CD4-positive, alpha-beta memory T cell (primary cell): ENCODE measurements around the gene IRX2. TPM values are rescaled to one million over a fixed set of nuclear protein-coding genes. Genes with fewer than 3 reads are reported as not detected.

Source experiments
- CTCF ChIA-PET: fragments of 350-600 bp; sonication (Branson Sonifier 250); formaldehyde crosslinking; loops from one replicate; lab custom pipeline; 2021; ENCODE audit warnings: inconsistent platforms; ENCODE audit not compliant: partially characterized antibody; lab: Charles Lee
- POLR2A ChIA-PET: fragments of 350-600 bp; sonication (Branson Sonifier 250); formaldehyde crosslinking; loops from one replicate; lab custom pipeline; 2021; ENCODE audit not compliant: partially characterized antibody; lab: Charles Lee
- DNase-seq, 5 donors: peaks; one replicate each; pipeline versions ENCODE4 v3.0.0 to v3.0.0-alpha.2; 2020 to 2022; ENCODE audit warnings: mixed read lengths in 1 of 5
- H3K27ac ChIP-seq: one replicate; pipeline ENCODE4 v1.7.0; 2013; ENCODE audit warnings: low read depth, low read length
- H3K27me3 ChIP-seq: 2 replicates; pipeline ENCODE4 v1.7.0; 2013; ENCODE audit warnings: mild to moderate bottlenecking, low read length, moderate library complexity; ENCODE audit not compliant: insufficient read depth
- H3K36me3 ChIP-seq: 2 replicates; pipeline ENCODE4 v1.7.0; 2013; ENCODE audit warnings: mild to moderate bottlenecking, low read length, moderate library complexity; ENCODE audit not compliant: insufficient read depth
- H3K4me1 ChIP-seq: 2 replicates; pipeline ENCODE4 v1.7.0; 2013; ENCODE audit warnings: mild to moderate bottlenecking, low read length, moderate library complexity; ENCODE audit not compliant: insufficient read depth
- H3K4me3 ChIP-seq, 2 donors: one replicate each; pipeline ENCODE4 v1.7.0; 2013; ENCODE audit warnings: low read length in 2 of 2, mild to moderate bottlenecking in 1 of 2
- H3K9me3 ChIP-seq, 2 donors: one replicate each; pipeline ENCODE4 v1.7.0; 2013; ENCODE audit warnings: low read length in 2 of 2, control low read depth in 1 of 2; ENCODE audit not compliant: control insufficient read depth in 1 of 2
- H3K27ac Mint-ChIP-seq, 7 donors: one replicate each; pipeline ENCODE4 v1.8.0; 2020 to 2021; ENCODE audit warnings: mixed read lengths in 7 of 7, mild to moderate bottlenecking in 6 of 7, inconsistent platforms in 3 of 7, moderate library complexity in 3 of 7
- H3K27me3 Mint-ChIP-seq, 2 donors: one replicate each; pipeline ENCODE4 v1.8.0; 2020 to 2021; ENCODE audit warnings: mixed read lengths in 2 of 2
- H3K36me3 Mint-ChIP-seq, 2 donors: one replicate each; pipeline ENCODE4 v1.8.0; 2020 to 2021; ENCODE audit warnings: mixed read lengths in 2 of 2, inconsistent platforms in 1 of 2, mild to moderate bottlenecking in 1 of 2
- H3K4me1 Mint-ChIP-seq, 4 donors: one replicate each; pipeline ENCODE4 v1.8.0; 2020 to 2021; ENCODE audit warnings: mixed read lengths in 4 of 4, mild to moderate bottlenecking in 1 of 4
- H3K4me3 Mint-ChIP-seq, 8 donors: one replicate each; pipeline ENCODE4 v1.8.0; 2020 to 2021; ENCODE audit warnings: mixed read lengths in 8 of 8, mild to moderate bottlenecking in 7 of 8, moderate library complexity in 6 of 8, inconsistent platforms in 3 of 8
- H3K9me3 Mint-ChIP-seq, 8 donors: one replicate each; pipeline ENCODE4 v1.8.0; 2020 to 2021; ENCODE audit warnings: mixed read lengths in 8 of 8, mild to moderate bottlenecking in 5 of 8, inconsistent platforms in 3 of 8, moderate library complexity in 1 of 8
- intact Hi-C: fragments of 100-400 bp; cut with micrococcal nuclease; formaldehyde crosslinking; loops from one replicate; pipeline ENCODE4 v1.15.1; 2023
- polyA plus RNA-seq, 2 donors: library from polyadenylated mRNA; unstranded; fragments of 300-500 nt; fragmentation: Illumina TruSeq; gene quantifications; one replicate each; pipeline ENCODE4 v1.2.3, GENCODE V29; 2021
- total RNA-seq, 2 experiments: library from RNA; stranded (reverse); gene quantifications; one replicate each; pipeline ENCODE4 v1.2.3, GENCODE V29; 2021

Gene IRX2
- total and polyA plus RNA-seq, 4 experiments from 2014 or later, result not detected

DNA sequence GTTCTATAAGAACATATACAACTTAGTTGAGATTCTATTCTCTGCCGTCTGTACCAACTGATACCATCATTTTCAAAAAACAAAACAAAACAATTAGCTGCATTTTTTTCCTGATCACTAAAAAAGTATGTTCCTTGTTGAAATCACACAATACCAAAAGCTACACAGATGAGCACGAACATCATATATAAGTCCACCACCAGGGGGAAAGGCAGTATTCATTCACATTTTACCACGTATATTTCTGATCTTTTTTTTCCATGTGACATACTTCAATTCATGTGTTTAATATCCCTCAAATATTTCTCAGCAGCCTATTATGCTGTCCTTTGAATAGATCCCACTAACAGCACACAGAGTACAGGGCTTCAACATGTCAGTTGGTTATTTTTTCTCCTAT lies 40.6 kb downstream of the IRX2 start:
- Mint-ChIP-seq H3K27ac (no peak overlapping the region), H3K4me3 (no peak overlapping the region), H3K27me3 (no peaks in the 10 kb centered on the region), H3K4me1 (no peaks in the 10 kb centered on the region), H3K9me3 (peaks cover 0 to 6% (median 0%) of the 10 kb centered on the region in 8 donors), H3K36me3 (no peaks in the 10 kb centered on the region)
- Histone ChIP-seq H3K9me3 (no peaks in the 10 kb centered on the region), H3K27me3 (no peaks in the 10 kb centered on the region), H3K4me1 (no peaks in the 10 kb centered on the region), H3K36me3 (no peaks in the 10 kb centered on the region), H3K4me3 (no peak overlapping the region), H3K27ac (no peak overlapping the region)
- ChIA-PET POLR2A (no interaction called here), CTCF (no interaction called here)
- intact Hi-C loops, result no loop called here
- DNase-seq, result no peak

DNA sequence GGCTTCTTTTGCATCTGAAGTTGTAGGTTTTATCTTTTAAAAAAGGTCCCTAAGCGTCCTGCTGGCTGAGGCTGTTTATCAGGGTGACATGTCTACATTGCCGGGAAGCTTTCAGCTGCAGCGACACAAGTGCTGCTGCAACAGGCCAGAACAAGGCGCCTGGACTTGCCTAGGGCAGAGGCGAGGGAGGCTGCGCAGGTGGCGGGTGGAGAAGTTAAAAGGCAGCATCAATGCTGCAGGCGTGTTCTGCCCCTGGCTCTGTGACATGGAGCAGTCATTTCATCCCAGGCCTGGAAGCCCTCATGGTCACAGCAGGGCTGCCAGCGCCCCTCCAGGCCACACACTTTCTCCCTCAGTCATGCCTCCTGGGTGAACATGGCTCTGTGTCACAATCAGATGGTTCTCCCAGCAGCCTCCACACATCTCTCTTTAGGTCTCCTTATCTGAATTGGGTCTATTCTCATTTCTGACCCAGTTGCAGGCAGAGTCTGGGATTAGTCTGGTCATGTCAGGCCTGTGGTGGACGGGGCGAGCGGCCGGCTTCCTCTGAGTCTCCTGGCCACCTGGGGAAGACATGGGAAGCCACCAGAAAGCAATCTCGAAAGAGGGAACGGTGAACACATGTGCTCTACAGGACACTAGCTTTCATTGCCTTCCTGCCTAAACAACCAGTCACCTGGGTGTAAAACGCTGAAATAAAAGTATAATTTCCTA lies 41.3 kb downstream of the IRX2 start:
- ChIA-PET POLR2A (no interaction called here), CTCF (no interaction called here)
- no peaks in the 10 kb centered on the region for H3K36me3 Mint-ChIP-seq
- H3K4me3 ChIP-seq, result no peak overlapping the region
- no peaks in the 10 kb centered on the region for H3K4me1 ChIP-seq
- H3K27ac ChIP-seq, result no peak overlapping the region
- peaks cover 0 to 6% (median 0%) of the 10 kb centered on the region in 8 donors for H3K9me3 Mint-ChIP-seq
- no peaks in the 10 kb centered on the region for H3K36me3 ChIP-seq
- no peaks in the 10 kb centered on the region for H3K4me1 Mint-ChIP-seq
- no peak overlapping the region for H3K4me3 Mint-ChIP-seq
- H3K9me3 ChIP-seq, result no peaks in the 10 kb centered on the region
- no peak overlapping the region for H3K27ac Mint-ChIP-seq
- H3K27me3 ChIP-seq, result no peaks in the 10 kb centered on the region
- H3K27me3 Mint-ChIP-seq, result peaks cover 0 to 2% of the 10 kb centered on the region in 2 donors
- DNase-seq, result no peak
- intact Hi-C loops, result no loop called here

DNA sequence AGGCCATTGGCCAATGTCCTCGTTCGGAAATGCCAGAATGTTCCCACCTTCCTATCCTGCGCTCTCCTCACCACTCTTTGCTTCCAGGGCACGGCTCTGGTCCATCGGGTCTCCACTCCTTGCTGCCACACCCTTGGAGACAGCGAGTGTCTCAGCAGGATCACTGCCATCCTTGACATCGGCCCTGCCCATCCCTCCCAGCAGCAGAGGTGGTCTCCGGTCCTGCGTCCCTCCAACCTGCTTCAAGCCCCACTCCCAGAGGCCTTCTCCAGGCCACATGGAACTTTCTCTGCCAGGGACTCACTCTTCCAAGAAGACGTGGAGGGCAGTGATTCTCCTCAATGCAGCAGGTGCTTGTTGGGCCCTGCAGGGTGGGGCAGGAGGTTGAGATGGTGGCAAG lies 42.7 kb downstream of the IRX2 start:
- H3K27ac ChIP-seq, result no peak overlapping the region
- H3K27me3 ChIP-seq, result no peaks in the 10 kb centered on the region
- no peaks in the 10 kb centered on the region for H3K4me1 Mint-ChIP-seq
- H3K9me3 ChIP-seq, result no peaks in the 10 kb centered on the region
- intact Hi-C loops, result no loop called here
- no peaks in the 10 kb centered on the region for H3K4me1 ChIP-seq
- no peak overlapping the region for H3K4me3 Mint-ChIP-seq
- POLR2A ChIA-PET, result no interaction called here
- peaks cover 0 to 2% of the 10 kb centered on the region in 2 donors for H3K27me3 Mint-ChIP-seq
- no peak for DNase-seq
- H3K27ac Mint-ChIP-seq, result no peak overlapping the region
- CTCF ChIA-PET, result no interaction called here
- peaks cover 0 to 6% (median 0%) of the 10 kb centered on the region in 8 donors for H3K9me3 Mint-ChIP-seq
- H3K4me3 ChIP-seq, result no peak overlapping the region
- no peaks in the 10 kb centered on the region for H3K36me3 Mint-ChIP-seq
- H3K36me3 ChIP-seq, result no peaks in the 10 kb centered on the region

DNA sequence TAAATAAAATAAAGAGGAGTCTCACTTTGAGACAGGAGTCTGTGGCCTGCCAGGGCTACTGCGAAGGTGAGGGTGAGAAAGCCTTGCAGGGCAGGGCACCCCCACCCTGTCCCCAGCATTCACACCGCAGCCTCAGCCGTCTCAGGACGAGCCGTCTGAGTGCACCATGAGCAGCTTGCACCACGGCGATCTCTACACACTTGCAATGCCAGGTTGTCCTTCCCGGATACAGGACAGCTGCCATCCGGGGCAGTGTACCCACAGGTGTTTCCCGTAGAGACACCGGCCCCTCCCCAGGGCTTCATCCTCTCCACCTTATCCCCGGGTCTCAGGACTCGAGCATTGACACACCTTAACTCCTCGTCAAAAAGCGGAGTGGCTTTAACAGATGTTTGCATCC lies 43.3 kb downstream of the IRX2 start:
- Mint-ChIP-seq H3K9me3 (peaks cover 0 to 4% (median 0%) of the 10 kb centered on the region in 8 donors), H3K4me3 (no peak overlapping the region), H3K4me1 (no peaks in the 10 kb centered on the region), H3K27me3 (peaks cover 0 to 2% of the 10 kb centered on the region in 2 donors), H3K36me3 (no peaks in the 10 kb centered on the region), H3K27ac (no peak overlapping the region)
- H3K27me3 ChIP-seq, result no peaks in the 10 kb centered on the region
- POLR2A ChIA-PET, result no interaction called here
- DNase-seq, result no peak
- H3K36me3 ChIP-seq, result no peaks in the 10 kb centered on the region
- intact Hi-C loops, result no loop called here
- H3K27ac ChIP-seq, result no peak overlapping the region
- H3K4me1 ChIP-seq, result no peaks in the 10 kb centered on the region
- CTCF ChIA-PET, result no interaction called here
- H3K9me3 ChIP-seq, result no peaks in the 10 kb centered on the region
- no peak overlapping the region for H3K4me3 ChIP-seq

DNA sequence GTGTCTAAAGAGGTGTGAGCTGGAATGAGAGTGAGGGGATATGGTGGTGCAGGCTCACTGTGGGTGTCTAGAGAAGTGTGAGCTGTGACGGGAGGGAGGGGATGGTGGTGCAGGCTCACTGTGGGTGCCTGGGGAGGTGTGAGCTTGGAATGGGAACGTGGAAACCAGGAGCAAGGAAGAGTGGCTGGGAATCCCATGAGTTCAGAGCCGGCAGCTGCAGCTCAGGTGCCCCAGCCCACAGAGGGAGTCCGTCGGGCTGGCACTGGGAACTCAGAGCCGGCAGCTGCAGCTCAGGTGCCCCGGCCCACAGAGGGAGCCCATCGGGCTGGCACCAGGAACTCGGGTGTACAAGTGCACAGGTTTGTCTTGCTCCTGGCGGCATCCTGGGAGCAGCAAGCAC lies 45.6 kb downstream of the IRX2 start:
- ChIA-PET POLR2A (no interaction called here), CTCF (no interaction called here)
- intact Hi-C loops, result no loop called here
- peaks cover 0 to 2% of the 10 kb centered on the region in 2 donors for H3K27me3 Mint-ChIP-seq
- no peaks in the 10 kb centered on the region for H3K4me1 Mint-ChIP-seq
- no peaks in the 10 kb centered on the region for H3K36me3 Mint-ChIP-seq
- peaks cover 0 to 6% (median 0%) of the 10 kb centered on the region in 8 donors for H3K9me3 Mint-ChIP-seq
- DNase-seq, result no peak
- H3K27ac ChIP-seq, result no peak overlapping the region
- H3K4me3 ChIP-seq, result no peak overlapping the region
- no peak overlapping the region for H3K4me3 Mint-ChIP-seq
- H3K27ac Mint-ChIP-seq, result no peak overlapping the region
- H3K27me3 ChIP-seq, result no peaks in the 10 kb centered on the region
- H3K4me1 ChIP-seq, result no peaks in the 10 kb centered on the region
- H3K9me3 ChIP-seq, result no peaks in the 10 kb centered on the region
- H3K36me3 ChIP-seq, result no peaks in the 10 kb centered on the region

DNA sequence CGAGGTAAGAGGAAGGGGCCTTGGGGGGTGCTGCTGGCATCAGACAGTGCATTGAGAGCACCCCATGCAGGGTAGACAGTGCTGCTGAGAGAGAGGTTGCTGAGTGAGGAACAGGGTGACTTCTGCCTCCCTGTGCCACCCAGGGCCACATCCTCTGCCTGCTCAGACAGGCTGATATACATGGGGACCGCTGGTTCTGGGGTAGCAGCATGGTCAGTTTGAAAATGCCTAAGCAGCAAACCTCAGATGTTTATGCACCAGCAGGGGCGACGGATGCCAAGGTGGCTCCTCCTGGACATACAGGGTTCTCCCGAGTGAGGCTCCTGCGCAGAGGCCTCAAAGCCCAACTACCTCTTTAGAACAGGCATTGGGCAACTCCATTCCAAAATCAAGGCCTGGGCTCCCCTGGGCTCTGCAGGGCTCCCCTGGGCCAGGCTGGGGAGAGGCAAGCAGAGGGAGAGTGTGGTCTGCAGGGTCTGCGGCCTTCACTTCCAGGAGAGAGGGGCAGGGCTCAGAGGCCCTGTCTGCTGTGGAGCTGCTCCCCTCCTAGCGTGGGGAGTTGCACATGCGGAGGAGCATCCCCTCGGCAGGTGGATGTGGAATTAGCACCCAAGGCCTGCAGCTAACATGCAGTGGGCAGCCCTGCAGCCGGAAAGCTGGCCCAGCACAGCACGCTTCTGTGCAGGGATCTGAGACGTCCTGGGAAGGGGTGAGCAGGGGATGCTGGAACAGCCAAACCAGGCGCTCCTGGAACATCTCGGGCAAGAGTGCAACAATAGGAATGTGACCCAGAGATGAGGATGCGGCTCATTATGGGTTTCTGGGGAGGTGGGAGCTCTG lies 46.5 kb downstream of the IRX2 start:
- ChIA-PET CTCF (no interaction called here), POLR2A (no interaction called here)
- Mint-ChIP-seq H3K4me3 (no peak overlapping the region), H3K27me3 (peaks cover 0 to 2% of the 10 kb centered on the region in 2 donors), H3K9me3 (peaks cover 0 to 8% (median 0%) of the 10 kb centered on the region in 8 donors), H3K36me3 (no peaks in the 10 kb centered on the region), H3K27ac (no peak overlapping the region), H3K4me1 (no peaks in the 10 kb centered on the region)
- H3K27me3 ChIP-seq, result no peaks in the 10 kb centered on the region
- intact Hi-C loops, result no loop called here
- no peaks in the 10 kb centered on the region for H3K36me3 ChIP-seq
- H3K9me3 ChIP-seq, result no peaks in the 10 kb centered on the region
- no peak overlapping the region for H3K4me3 ChIP-seq
- H3K4me1 ChIP-seq, result no peaks in the 10 kb centered on the region
- no peak overlapping the region for H3K27ac ChIP-seq
- DNase-seq, result no peak

DNA sequence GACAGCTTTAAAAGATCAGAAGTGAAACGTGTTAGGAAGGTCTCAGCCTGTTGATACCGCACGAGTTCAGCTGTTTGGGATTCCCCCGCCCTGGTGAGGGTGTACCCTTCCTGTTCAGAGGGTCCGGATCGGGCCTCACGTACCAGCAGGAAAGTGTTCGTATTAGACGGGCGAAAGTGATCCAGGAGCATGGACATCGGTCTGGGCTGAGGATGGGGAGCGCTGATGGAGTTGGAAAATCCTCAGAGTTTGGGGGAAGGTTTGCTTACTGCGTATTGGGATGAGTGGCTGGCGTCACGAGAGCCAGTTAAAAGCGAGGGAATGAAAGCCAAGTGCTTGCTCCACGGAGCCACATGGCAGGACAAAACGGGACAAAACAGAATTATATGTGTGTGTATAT lies 47.4 kb downstream of the IRX2 start:
- intact Hi-C loops, result no loop called here
- Mint-ChIP-seq H3K27ac (no peak overlapping the region), H3K27me3 (peaks cover 0 to 2% of the 10 kb centered on the region in 2 donors), H3K4me3 (no peak overlapping the region), H3K4me1 (no peaks in the 10 kb centered on the region), H3K9me3 (peaks cover 0 to 8% (median 0%) of the 10 kb centered on the region in 8 donors), H3K36me3 (no peaks in the 10 kb centered on the region)
- ChIA-PET CTCF (no interaction called here), POLR2A (no interaction called here)
- Histone ChIP-seq H3K4me3 (no peak overlapping the region), H3K27ac (no peak overlapping the region), H3K9me3 (no peaks in the 10 kb centered on the region), H3K4me1 (no peaks in the 10 kb centered on the region), H3K36me3 (no peaks in the 10 kb centered on the region), H3K27me3 (no peaks in the 10 kb centered on the region)
- no peak for DNase-seq
